HG03066 (cell line): ENCODE data around the gene ITPK1.

Experiments
- ATAC-seq: cut with Tn5 transposase; IDR thresholded peaks from one replicate; pipeline ENCODE4 v1.9.1; 2021; ENCODE audit warnings: low read depth; ENCODE audit not compliant: unreplicated experiment

ITPK1 gene

GRCh38 chr14:92960706-92961566 lies 154.8 kb downstream of the ITPK1 start:
- ATAC-seq: no peak

- ATAC-seq: no peak
Observed at GRCh38 chr14:92959761-92960680, 155.7 kb downstream of the ITPK1 start.

- ATAC-seq: no peak
Observed at GRCh38 chr14:92959189-92959531, 156.6 kb downstream of the ITPK1 start.

- ATAC-seq: no peak
Observed at GRCh38 chr14:92958373-92959188, 157.1 kb downstream of the ITPK1 start.

GRCh38 chr14:92956961-92957360 lies 158.8 kb downstream of the ITPK1 start:
- ATAC-seq: no peak

GRCh38 chr14:92955381-92955780 lies 160.3 kb downstream of the ITPK1 start:
- ATAC-seq: no peak

GRCh38 chr14:92954933-92955332 lies 160.8 kb downstream of the ITPK1 start:
- no peak for ATAC-seq

GRCh38 chr14:92953526-92953925 lies 162.2 kb downstream of the ITPK1 start:
- no peak for ATAC-seq

- no peak for ATAC-seq
Observed at GRCh38 chr14:92952481-92953298, 163.0 kb downstream of the ITPK1 start.

GRCh38 chr14:92951912-92952471 lies 163.7 kb downstream of the ITPK1 start:
- peak; percentile 82 for ATAC-seq

- no peak for ATAC-seq
Observed at GRCh38 chr14:92951261-92951660, 164.5 kb downstream of the ITPK1 start.

- no peak for ATAC-seq
Observed at GRCh38 chr14:92950773-92951172, 165.0 kb downstream of the ITPK1 start.

- no peak for ATAC-seq
Observed at GRCh38 chr14:92950193-92950540, 165.6 kb downstream of the ITPK1 start.

- ATAC-seq: no peak
Observed at GRCh38 chr14:92949496-92950192, 166.1 kb downstream of the ITPK1 start.

- no peak for ATAC-seq
Observed at GRCh38 chr14:92948647-92949046, 167.1 kb downstream of the ITPK1 start.

- ATAC-seq: no peak
Observed at GRCh38 chr14:92946847-92947545, 168.7 kb downstream of the ITPK1 start.

GRCh38 chr14:92945959-92946846 lies 169.5 kb downstream of the ITPK1 start:
- ATAC-seq: no peak
